ENCODE results near the gene SLC25A39.

Gene SLC25A39

DNA sequence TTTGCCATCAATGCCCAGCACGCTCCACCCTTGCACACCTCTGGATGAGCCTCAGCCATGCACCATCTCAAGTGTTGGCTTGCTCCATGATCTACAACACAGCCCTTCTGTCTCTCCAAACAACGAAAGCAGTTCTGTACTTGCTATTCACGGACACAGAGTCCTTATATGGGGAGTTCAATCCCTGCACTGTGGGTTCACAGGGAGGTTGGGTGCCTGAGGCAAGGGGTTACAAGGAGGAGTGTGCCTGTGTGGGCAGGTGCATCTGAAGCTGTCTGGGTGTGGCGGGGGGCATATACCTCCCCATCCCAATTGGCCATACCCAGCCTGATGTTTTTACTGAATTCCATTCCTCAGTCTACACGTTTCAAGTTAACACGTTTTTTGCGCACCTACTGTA is 10.6 kb downstream of the SLC25A39 start:
- DNase-seq (ENCODE audit: low spot score), result no peak

DNA sequence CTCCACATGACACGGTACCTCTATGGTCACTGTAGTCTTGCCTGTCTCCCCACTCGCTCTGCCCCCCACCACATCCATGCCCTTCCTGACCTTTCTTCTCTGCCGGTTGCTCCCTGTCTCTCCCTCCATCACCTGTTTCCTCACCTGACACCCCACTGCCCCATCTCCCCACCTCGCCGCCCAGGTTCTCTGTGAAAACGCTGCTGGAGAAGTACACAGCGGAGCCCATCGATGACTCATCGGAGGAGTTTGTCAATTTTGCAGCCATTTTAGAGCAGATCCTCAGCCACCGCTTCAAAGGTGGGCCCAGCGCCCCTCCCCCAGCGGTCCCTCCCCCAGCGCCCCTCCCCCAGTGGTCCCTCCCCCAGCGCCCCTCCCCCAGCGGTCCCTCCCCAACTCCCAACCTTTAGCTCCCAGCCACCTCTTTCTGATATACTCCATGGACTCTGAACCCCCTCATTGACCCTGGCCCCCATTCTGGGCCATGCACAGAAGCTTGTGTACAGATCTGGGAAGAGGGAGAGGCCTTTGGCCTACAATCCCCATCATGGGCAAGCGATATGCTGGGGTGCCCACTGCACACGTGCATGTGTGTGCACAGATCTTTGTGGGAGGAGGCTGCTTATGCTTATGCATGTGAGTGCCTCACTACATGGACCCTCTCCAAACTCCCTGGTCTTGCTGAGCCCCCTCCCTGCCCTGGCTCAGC is 12.1 kb downstream of the SLC25A39 start:
- DNase-seq (ENCODE audit: low spot score), result no peak

DNA sequence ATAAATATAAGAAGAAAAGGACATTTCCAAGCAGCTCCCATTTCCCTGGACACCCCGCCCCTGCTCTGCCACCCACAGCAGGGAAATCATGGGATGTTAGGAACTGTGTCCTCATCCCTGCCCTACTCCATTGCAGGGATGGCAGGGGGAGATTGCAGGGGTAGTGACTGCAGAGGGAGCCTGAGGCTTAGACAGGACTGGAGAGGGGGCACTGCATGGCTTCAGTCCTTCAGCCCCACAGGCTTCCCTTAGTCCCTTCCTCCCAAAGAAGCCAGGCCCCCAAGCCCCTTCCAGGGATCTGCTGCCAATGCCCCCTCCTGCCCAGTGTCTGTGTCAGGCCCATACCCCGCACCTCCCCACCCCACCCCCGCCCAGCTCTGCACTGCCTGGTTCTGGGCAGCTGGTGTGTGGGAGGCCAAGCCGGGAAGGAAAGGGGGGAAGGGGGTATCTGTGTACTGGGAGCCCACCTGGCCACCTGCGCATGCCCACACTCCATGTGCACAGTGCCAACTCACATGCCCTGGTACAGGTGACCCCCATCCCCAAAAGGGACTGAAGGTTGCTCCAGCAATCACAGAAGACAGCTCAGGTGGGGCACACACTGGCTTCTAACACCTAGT is 13.0 kb downstream of the SLC25A39 start:
- DNase-seq (ENCODE audit: low spot score), result no peak

DNA sequence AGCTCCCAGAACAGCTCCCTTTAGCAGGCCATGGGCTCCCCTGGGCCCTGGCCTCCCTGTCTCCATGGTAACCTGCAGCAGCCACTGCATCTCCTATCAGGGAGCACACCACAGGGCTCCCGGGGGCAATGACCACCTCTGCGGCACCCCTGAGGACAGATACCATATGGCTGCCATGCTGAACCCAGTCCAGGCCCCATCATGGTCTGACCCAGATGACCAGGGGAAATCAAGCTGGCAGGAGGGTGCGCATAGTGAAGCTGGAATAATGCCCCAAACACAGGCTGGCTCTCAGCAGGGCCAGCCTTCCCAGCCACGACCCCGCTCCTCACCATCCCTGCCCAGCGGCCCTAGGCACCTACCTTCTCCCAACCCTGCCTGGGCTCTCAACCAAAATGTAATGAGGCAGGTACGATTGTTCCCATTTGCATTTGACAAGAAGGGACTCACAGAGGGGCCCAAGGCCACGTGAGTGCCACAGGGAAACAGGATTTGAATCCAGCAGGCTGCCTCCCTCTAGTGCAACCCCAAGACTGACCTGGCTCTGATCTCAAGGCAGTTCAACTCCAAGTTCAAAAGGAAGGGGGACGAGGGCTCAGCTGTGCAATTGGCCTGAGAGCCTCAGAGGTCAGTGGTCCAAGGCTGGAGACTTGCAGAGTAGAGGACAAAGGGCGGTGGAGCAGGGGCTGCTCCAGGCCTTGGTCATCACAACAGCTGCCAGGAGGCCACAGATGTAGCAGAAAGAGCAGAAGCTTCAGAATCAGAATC is 13.8 kb downstream of the SLC25A39 start:
- no peak for DNase-seq (ENCODE audit: low spot score)

DNA sequence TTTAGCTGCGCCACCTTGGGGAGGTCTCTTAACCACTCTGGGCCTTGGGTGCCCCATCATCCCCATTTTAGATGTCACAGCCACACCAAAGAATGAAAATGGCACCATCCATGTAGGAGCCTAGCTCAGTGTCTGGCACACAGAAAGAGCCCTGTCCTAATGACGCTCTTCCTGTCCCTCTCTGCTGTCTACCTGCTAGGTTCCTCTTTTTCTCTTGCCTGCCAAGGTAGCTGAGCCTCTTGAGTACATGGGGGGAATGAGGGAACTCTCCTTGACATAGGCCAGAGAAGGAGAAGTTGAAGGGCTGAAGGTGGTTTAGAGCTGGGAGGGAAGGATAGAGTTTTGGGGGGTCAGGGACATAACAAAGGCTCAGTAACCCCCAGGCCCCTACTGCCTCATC is 14.4 kb downstream of the SLC25A39 start:
- no peak for DNase-seq (ENCODE audit: low spot score)

DNA sequence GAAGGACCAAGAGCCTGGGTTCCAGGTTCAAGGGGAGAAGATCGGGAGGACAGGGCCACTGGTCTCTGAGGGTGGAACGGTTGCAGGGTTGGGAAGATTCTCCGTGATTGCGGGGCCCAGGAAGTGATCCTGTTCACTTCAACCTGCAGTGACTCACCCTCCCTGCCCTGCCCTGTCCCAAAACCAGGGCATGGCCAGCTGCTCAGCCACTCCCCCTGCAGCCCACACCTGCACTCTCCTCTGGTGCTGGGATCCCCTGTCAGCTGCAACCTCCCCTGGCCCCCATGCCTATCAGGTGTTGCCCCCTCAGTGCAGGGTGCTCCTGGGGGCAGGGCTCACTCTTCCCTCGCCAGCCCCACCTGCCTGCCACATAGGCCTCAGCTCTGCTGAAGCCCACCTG is 15.2 kb downstream of the SLC25A39 start:
- no peak for DNase-seq (ENCODE audit: low spot score)

DNA sequence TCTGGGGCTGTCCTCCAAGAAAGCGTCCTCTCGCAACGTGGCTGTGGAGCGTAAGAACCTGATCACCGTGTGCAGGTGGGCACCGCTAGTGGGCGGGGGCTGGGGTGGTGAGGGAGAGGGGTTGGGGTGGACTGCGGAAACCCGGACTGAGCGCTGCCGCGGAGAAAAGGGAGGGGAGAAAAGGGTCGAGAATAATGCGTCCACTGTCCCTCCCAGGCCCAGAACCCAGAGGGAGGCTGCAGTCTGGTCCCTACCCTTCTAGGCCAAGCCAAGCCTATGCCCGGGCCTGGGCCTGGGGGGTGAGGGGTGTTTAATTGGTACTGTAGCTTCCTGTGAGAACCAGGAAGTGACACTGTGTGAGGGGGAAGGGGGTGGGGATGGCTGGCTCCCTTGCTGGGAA is 15.8 kb downstream of the SLC25A39 start:
- no peak for DNase-seq (ENCODE audit: low spot score)

DNA sequence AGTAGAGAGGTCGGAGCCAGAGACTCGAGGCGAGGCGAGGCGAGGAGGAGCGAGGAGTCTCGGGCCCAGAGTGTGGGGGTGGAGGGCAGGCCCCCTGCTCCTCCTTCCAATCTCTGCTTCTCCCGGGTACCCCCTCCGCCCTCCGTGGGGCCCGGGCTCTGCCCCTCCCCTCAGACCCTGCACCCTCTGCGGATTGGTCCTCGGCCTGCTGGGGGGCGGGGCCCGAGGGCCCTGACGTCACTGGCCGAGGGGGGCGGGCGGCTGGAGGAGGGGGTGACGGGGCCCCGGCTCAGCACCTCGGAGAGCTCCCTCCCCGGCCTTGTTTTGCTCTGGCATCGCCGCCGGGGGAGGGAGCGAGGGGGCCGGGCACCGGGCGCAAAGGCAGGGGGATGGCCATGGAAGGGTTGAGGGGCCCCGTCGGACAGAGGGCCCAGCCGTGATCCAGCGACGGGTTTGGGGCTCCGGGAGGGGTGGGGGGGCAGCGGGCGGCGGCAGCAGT is 16.3 kb downstream of the SLC25A39 start, which contains the start of gene RUNDC3A:
Gene RUNDC3A, plus strand, starts transcription at position 282 of the 499 bp plus-strand sequence. CDS start 232 bp downstream, outside the sequence.
- peak; percentile 96 for DNase-seq (ENCODE audit: low spot score)

DNA sequence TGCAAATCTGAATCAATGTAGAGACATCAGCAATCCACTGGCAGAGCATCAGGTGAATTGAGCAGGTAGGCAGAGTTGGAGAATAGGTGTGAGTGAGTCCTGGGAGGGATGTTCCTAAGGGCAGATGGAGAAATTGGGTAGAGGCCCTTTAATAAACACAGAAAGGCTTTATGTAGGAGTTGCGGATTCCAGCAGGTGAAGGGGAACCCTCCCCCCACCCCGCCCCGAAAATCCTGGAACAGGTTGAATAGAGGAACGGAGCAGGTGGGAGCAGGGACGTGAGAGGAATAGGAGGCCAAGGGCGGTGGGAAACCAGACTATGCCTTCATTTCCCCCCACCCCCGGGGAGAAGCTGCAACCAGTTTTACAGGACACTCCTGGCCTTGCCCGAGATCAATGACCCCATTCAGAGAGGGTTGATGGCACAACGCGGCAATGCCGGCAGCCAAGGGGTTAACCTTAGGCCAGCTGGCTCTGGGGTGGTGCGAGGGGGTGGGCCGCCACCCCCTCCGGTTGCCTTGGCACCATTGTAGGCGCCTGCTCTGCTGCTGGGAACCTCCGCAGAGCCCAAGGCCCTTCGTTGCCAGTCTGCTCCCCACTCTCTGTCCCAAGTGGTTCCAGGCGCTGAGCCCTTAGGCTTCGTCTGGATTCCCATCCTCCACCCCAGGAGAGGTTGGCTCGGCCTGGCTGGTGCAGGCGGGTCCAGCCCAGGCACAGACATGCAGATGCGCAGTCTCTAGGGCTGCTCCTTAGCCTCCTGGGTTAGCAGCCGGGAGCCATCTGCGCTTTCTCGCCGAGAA is 17.0 kb downstream of the SLC25A39 start:
- no peak for DNase-seq (ENCODE audit: low spot score)

DNA sequence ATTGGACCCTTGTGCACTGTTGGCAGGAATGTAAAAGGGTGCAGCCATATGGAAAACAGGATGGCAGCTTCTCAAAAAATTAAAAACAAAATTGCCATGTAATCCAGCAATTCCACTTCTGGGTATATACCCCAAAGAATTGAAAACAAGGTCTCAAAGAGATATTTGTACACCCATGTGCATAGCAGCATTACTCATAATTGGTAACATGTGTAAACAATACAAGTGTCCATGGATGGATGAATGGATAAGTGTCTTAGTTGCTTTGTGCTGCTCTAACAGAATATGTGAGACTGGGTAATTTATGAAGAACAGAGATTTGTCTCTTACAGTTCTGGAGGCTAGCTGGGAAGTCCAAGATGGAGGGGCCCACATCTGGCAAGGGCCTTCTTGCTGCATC is 20.0 kb downstream of the SLC25A39 start:
- DNase-seq (ENCODE audit: low spot score), result no peak

DNA sequence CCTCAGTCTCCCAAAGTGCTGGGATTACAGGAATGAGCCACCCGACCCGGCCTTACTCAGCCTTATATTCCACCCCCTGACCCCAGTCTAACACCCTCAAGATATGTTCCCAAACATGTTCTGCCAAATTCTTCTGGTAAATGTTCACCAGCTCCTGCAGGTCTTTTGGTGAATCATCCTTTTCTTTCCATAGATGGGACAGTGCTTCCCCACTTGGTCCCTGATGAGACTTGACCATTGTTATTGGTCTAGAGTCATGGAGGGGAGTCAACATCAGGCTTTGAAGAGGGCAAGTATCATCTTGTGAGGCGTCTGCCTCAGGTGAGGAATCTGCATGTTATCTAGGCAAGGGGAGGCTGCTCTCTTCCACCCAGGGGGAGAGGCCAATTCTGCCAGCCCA is 26.6 kb downstream of the SLC25A39 start:
- no peak for DNase-seq (ENCODE audit: low spot score)

DNA sequence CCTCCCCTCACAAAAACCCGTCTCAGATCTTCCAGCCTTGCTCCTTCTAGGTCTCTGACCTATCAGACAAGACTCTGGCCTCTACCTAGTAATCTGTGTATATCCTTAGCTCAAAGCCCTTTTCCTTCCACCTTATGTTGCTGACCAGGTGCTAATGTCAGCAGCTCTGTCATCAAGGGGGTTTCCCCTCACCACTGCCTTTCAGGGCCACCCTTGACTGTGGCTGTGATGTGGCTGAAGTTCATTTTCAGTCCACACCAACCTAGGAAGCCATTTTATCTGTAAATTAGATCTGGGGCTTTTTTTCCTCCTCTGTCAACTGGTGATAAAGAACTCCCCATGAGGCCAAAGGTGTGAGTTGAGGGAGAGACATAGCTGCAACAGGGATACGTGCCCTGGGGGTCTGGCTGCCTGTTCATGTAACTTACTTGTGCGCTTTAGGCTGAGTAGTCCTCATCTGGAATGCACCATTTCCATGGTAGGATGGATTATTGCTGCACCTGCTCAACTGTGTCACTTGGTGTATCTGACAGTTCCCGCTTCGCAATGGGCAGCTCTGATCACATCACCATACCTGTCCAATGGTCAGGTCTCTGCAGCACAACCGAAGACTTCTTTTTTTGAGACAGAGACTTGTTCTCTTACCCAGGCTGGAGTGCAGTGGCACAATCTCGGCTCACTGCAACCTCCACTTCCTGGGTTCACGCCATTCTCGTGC is 31.0 kb downstream of the SLC25A39 start:
- DNase-seq (ENCODE audit: low spot score), result no peak

DNA sequence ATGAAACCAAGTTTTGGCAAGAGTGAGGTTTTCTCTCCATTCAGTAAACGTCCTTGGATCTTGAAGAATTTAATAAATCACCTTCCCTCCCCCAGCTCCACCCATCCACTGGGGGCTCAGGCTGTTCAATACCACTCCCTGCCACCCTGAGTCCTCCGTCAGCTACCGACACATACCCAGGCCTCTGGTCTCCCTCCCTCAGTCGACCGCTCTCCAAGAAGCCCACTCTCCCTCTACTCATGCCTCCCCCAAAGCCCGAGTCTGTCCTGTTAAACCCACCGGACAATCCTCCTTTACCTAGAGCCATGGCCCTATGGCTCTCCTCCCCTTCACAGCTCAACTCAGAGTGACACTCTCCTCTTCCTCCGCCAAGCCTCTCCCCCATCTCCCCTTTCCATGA is 37.0 kb downstream of the SLC25A39 start:
- DNase-seq (ENCODE audit: low spot score), result no peak

DNA sequence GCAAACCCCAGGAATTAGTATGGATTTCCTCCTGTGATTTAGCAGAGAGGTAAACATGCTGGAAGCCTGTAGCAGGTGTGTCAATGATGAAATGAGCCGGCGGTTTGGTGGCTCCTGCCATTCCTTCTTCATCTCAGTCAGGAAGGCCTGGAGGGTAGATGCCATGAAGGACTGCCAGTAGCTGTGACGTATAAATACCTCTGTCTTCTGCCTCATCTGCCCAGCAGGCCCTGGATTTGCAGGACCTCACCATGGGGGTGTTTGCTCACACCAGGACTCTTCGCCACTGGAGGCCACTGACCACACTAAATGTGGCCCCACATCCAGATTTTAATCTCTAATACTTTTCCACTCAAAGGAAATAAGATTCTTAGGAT is 40.6 kb downstream of the SLC25A39 start:
- DNase-seq (ENCODE audit: low spot score), result no peak

DNA sequence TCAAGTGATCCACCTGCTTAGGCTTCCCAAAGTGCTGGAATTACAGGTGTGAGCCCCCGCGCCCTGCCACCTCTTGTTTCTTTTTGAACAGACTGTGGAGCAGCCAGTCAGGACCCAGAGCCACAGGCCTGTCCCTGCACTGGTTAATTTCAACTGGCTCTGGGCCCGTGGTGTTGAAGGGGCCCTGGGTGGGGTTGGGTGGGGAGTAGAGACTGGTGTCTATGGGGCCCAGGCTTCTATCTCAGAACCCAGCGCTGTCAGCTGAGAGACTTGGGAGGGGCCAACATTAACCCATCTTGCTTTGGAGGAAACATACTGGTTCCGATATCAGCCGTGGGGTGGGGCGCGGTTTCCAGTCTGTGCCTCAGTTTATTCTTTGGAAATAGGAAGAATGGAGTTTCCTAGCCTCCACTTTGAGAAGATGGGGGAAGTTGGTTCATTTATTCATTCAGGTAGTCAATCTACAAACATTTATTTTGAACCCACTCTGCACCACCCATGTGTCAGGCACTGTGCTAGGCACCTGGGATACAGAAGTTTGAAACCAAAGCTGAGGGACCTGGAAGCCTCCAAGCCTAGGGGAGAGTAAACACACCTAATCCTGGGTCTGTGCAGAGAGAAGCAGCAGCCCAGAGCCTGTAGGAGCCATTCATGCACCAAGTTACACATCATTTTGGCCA is 41.1 kb downstream of the SLC25A39 start:
- DNase-seq (ENCODE audit: low spot score), result no peak

DNA sequence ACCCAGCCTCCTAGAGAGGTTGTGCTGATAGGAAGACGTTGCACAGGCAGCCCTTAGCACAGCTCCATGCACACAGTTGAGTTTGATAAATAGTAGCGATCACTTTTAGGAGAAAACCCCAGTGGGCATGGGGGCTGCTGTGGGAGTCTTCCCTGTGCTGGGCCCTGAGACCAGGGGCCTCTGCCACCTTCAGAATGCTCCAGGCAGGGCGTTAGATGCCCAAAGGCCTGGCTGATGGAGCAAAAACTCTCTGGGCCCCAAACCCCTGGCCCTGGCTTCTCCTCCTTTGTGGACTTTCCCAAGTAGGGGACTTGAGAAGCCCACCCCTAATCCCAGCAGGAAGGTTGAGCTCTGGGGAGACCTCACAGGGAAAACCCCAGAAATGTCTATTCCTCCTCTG is 42.4 kb downstream of the SLC25A39 start:
- DNase-seq (ENCODE audit: low spot score), result no peak

DNA sequence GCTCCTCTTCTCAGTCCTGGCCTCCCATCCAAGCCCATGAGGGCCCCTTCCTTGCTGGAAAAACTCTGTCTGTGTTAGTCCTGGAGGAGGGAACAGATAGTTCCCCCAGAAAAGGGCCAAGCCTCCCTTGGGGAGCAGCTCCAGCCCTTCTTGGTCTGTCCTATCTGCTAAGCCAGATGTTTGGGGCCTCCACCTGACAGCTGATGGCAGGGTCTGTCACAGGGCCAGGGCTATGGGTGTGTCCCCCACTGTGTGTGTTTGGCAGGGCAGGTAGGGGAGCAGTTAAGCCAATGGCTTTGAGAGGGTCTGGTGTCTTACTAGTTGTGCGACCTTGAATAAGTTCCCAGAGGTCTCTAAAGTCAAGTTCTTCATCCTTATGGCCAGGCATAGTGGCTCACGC is 43.1 kb downstream of the SLC25A39 start:
- DNase-seq (ENCODE audit: low spot score), result no peak

DNA sequence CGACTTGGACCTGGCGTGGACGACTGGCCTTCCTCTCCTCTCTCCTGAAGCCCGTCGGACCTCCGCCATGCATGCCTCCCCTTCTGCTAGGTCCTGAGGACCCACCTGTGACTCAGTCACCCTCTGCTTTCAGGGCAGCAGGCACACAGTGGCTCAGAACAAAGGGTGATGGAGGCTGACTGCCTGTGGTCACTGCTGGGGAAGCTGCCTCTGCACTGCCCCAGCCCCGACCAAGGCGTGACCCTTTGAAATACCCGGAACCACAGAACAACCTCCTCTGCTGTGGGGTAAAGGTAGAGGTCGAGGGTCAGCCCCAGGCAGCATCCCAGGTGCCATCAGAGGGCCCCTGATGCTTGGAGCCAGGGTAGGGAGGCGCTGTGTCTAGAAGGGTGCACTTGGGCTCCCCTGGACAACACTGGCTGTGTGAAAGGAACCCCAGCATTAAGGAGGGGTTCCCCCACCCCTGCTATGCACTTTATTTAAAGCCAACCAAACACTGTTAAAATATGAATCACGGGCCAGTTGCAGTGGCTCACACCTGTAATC is 44.2 kb downstream of the SLC25A39 start:
- no peak for DNase-seq (ENCODE audit: low spot score)

DNA sequence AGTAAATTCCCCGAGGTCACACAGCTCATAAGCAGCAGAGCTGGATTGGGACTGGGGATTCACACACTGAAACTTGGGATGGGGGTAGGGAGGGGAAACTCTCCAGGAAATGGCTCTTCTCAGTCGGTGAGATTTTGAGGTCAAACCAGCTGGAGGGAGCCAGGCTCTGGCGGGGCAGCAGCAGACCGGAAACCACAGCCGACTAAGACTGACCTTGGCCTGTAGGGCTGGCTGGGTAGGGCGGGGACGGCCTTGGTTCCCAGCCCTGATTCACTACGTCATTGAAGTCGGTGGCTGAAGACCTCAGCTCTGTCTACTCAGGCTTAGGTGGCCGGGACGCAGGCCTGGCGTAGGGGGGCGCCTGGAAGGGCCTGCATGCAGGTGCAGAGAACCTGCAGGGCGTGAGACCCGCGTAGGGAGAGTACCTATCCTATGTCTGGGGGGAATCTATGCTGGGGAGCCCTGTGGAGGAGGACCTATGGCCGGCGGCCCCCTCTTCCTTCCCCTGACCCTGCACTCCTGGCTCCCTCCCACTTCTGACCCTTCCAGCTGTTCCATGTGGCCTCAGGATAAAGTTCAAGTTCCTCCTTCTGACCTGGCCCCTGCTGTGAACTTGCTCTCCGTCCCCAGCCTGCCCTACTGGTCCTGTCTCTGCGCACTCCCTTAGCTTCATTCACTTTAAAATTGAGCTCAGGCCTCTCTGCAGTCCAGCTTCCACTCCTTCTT is 44.8 kb downstream of the SLC25A39 start:
- DNase-seq (ENCODE audit: low spot score), result no peak

DNA sequence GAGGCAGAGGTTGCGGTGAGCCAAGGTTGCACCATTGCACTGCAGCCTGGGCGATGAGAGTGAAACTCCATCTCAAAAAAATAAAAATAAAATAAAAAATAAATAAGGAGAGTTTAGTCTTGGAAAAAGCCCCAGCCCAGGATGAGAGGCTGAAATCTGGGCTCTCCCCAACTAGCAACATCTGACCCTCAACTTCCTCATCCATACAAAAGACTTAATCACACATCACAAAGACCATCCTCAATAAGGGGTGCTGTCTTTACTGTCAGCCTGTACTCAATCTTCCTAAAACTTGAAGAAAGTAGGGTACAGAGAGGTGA is 45.3 kb downstream of the SLC25A39 start:
- no peak for DNase-seq (ENCODE audit: low spot score)
